Endodermal cell (in vitro differentiated cells): ENCODE results near the gene UBQLNL. TPM values are rescaled to one million over a fixed set of nuclear protein-coding genes. Genes with fewer than 3 reads are reported as not detected.

Experiments
- DNase-seq: peaks from one replicate; pipeline ENCODE4 v3.0.0-alpha.2; 2017
- H3K27ac ChIP-seq: 2 replicates; pipeline ENCODE4 v1.5.1; 2013; ENCODE audit warnings: mild to moderate bottlenecking, low read depth, low read length, moderate library complexity
- H3K27me3 ChIP-seq: 2 replicates; pipeline ENCODE4 v1.6.1; 2013; ENCODE audit warnings: mild to moderate bottlenecking, low read length, moderate library complexity; ENCODE audit not compliant: insufficient read depth, control insufficient read depth, poor library complexity, severe bottlenecking
- H3K36me3 ChIP-seq: 2 replicates; pipeline ENCODE4 v1.7.0; 2013; ENCODE audit warnings: mild to moderate bottlenecking, low read length, moderate library complexity; ENCODE audit not compliant: control insufficient read depth, insufficient read depth
- H3K4me1 ChIP-seq: one replicate; pipeline ENCODE4 v1.7.0; 2013; ENCODE audit warnings: low read length; ENCODE audit not compliant: control insufficient read depth, insufficient read depth
- H3K4me3 ChIP-seq: 2 replicates; pipeline ENCODE4 v1.5.1; 2013; ENCODE audit warnings: mild to moderate bottlenecking, low read length, moderate library complexity
- H3K9ac ChIP-seq: 2 replicates; pipeline ENCODE4 v1.6.1; 2013; ENCODE audit warnings: mild to moderate bottlenecking, low read length, moderate library complexity; ENCODE audit not compliant: poor library complexity, severe bottlenecking; ENCODE audit errors: extremely low read depth
- H3K9me3 ChIP-seq: 2 replicates; pipeline ENCODE4 v1.6.1; 2013; ENCODE audit warnings: mild to moderate bottlenecking, low read length, moderate library complexity; ENCODE audit not compliant: control insufficient read depth
- H3K27ac Mint-ChIP-seq: 2 replicates; pipeline ENCODE4 v1.8.0; 2020; ENCODE audit warnings: mixed read lengths
- H3K27me3 Mint-ChIP-seq: 2 replicates; pipeline ENCODE4 v1.8.0; 2021; ENCODE audit warnings: mild to moderate bottlenecking, mixed read lengths; ENCODE audit not compliant: insufficient read depth
- H3K36me3 Mint-ChIP-seq: 2 replicates; pipeline ENCODE4 v1.8.0; 2020; ENCODE audit warnings: low read depth, mixed read lengths
- H3K4me1 Mint-ChIP-seq: 2 replicates; pipeline ENCODE4 v1.8.0; 2020; ENCODE audit warnings: mixed read lengths
- H3K4me3 Mint-ChIP-seq: 2 replicates; pipeline ENCODE4 v1.8.0; 2020; ENCODE audit warnings: mild to moderate bottlenecking, moderate library complexity, mixed read lengths
- H3K9me3 Mint-ChIP-seq: 2 replicates; pipeline ENCODE4 v1.8.0; 2020; ENCODE audit warnings: mild to moderate bottlenecking, mixed read lengths
- WGBS, 2 experiments: methylation state at CpG; one replicate each; pipeline versions ENCODE4 v1.1.5 to v1.1.7; 2013; ENCODE audit warnings: missing lambda C conversion rate in 2 of 2, mixed read lengths in 1 of 2; ENCODE audit not compliant: insufficient coverage in 1 of 2, insufficient read length in 1 of 2; 5-methylcytosine and 5-hydroxymethylcytosine counted together
- total RNA-seq, 2 donors: library from RNA; stranded (reverse); fragmentation: NEBNext Ultra II Directional in 1 of 2; extraction: Animal tissue kit (Norgen Biotek cat#: 25700) in 1 of 2; gene quantifications; 2 replicates in 1 of 2; 3 replicates in 1 of 2; pipeline ENCODE4 v1.2.1, GENCODE V29; 2021
- TF ChIP-seq, protein P1 (sequence below): fragments of 200-600 bp; sonication (generic); conservative IDR thresholded peaks from 2 replicates; pipeline ENCODE4 v1.5.0; 2021; ENCODE audit warnings: antibody characterized with exemption, mild to moderate bottlenecking

The UBQLNL gene
- total RNA-seq, 2 donors from 2014 or later: 0.20 to 0.26 TPM

DNA sequence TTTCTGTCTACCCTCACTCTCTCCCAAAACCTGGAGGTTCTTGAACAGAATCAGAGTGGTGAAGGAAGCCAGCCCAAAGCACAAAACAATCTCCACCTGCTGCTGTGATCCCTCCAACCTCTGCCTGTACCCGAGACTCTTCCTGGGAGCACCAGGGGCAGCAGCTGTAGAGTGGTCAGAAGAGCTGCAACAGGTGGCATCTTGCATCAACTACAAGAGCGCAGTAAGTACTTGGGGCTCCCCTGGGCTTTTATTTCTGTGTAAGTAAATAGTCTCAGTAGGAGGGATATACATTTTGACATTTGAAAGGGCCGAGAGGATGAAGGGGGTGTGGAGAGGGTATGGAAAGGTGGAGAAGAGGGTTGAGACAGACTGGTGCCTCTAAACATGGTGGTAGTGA lies 8.3 kb upstream of the UBQLNL start:
- Mint-ChIP-seq H3K27ac (no peak overlapping the region), H3K4me1 (peaks cover 12% of the 10 kb centered on the region), H3K9me3 (no peaks in the 10 kb centered on the region), H3K27me3 (peaks cover 23% of the 10 kb centered on the region), H3K36me3 (no peaks in the 10 kb centered on the region), H3K4me3 (no peak overlapping the region)
- TF ChIP-seq, protein P1, sequence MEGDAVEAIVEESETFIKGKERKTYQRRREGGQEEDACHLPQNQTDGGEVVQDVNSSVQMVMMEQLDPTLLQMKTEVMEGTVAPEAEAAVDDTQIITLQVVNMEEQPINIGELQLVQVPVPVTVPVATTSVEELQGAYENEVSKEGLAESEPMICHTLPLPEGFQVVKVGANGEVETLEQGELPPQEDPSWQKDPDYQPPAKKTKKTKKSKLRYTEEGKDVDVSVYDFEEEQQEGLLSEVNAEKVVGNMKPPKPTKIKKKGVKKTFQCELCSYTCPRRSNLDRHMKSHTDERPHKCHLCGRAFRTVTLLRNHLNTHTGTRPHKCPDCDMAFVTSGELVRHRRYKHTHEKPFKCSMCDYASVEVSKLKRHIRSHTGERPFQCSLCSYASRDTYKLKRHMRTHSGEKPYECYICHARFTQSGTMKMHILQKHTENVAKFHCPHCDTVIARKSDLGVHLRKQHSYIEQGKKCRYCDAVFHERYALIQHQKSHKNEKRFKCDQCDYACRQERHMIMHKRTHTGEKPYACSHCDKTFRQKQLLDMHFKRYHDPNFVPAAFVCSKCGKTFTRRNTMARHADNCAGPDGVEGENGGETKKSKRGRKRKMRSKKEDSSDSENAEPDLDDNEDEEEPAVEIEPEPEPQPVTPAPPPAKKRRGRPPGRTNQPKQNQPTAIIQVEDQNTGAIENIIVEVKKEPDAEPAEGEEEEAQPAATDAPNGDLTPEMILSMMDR: no peak
- H3K36me3 ChIP-seq: no peaks in the 10 kb centered on the region
- H3K27me3 ChIP-seq: no peaks in the 10 kb centered on the region
- H3K9me3 ChIP-seq: no peaks in the 10 kb centered on the region
- 73 to 88% methylated on average over 2 to 3 of the region's 3 CpGs for WGBS, 2 experiments
- H3K9ac ChIP-seq: no peak overlapping the region
- no peak for DNase-seq
- no peak overlapping the region for H3K27ac ChIP-seq
- no peak overlapping the region for H3K4me3 ChIP-seq
- no peaks in the 10 kb centered on the region for H3K4me1 ChIP-seq

GRCh38 chr11:5522308-5522707 lies 5.8 kb upstream of the UBQLNL start:
- no peak overlapping the region for H3K27ac Mint-ChIP-seq
- Histone ChIP-seq H3K4me1 (no peaks in the 10 kb centered on the region), H3K27ac (no peak overlapping the region), H3K36me3 (no peaks in the 10 kb centered on the region), H3K9me3 (no peaks in the 10 kb centered on the region), H3K4me3 (no peak overlapping the region), H3K27me3 (no peaks in the 10 kb centered on the region), H3K9ac (no peak overlapping the region)
- H3K4me1 Mint-ChIP-seq: peaks cover 12% of the 10 kb centered on the region
- H3K9me3 Mint-ChIP-seq: no peaks in the 10 kb centered on the region
- WGBS, 2 experiments: 89 to 100% methylated on average over 2 of the region's 2 CpGs
- no peaks in the 10 kb centered on the region for H3K36me3 Mint-ChIP-seq
- H3K4me3 Mint-ChIP-seq: no peak overlapping the region
- TF ChIP-seq, protein P1: no peak
- no peak for DNase-seq
- H3K27me3 Mint-ChIP-seq: peaks cover 21% of the 10 kb centered on the region

GRCh38 chr11:5521540-5521939 lies 5.0 kb upstream of the UBQLNL start:
- no peak overlapping the region for H3K4me3 ChIP-seq
- Mint-ChIP-seq H3K27me3 (peaks cover 19% of the 10 kb centered on the region), H3K27ac (no peak overlapping the region)

More at GRCh38 chr11:5521540-5521939, 5.0 kb upstream of the UBQLNL start:
- Histone ChIP-seq H3K27me3 (no peaks in the 10 kb centered on the region), H3K4me1 (no peaks in the 10 kb centered on the region), H3K36me3 (no peaks in the 10 kb centered on the region), H3K9ac (no peak overlapping the region), H3K27ac (no peak overlapping the region), H3K9me3 (no peaks in the 10 kb centered on the region)
- TF ChIP-seq, protein P1: peak; percentile 34
- no peak for DNase-seq
- Mint-ChIP-seq H3K4me3 (no peak overlapping the region), H3K36me3 (no peaks in the 10 kb centered on the region), H3K9me3 (no peaks in the 10 kb centered on the region), H3K4me1 (peaks cover 12% of the 10 kb centered on the region)
- WGBS, 2 experiments: 96 to 100% methylated on average over 2 to 4 of the region's 4 CpGs
